ENCODE measurements around the gene ATP5F1C.
A peak's percentile ranks its signal among the peaks of the same experiment; 100 is the strongest.
"Not testable (repeated sequence)": the region's sequence is repeated elsewhere in the genome, so short reads cannot be mapped to it uniquely, and the experiment has no call there.

The ATP5F1C gene

GRCh38 chr10:7787857-7788638, at the start of gene ATP5F1C, which contains the start of gene KIN:
TSS of gene ATP5F1C (plus strand) at chr10:7788177. CDS start at chr10:7788208, 31 bp downstream.
TSS of gene KIN (minus strand) at chr10:7787993. CDS start at chr10:7787933, 60 bp downstream.
- FAIRE-seq, result peak; percentile 90

GRCh38 chr10:7738536-7739407, 49.2 kb upstream of the ATP5F1C start:
- FAIRE-seq, result no peak

GRCh38 chr10:7744307-7744706, 43.7 kb upstream of the ATP5F1C start:
- no peak for FAIRE-seq

- FAIRE-seq, result not testable (repeated sequence)
Measured at GRCh38 chr10:7748637-7749036, 39.3 kb upstream of the ATP5F1C start.

GRCh38 chr10:7750222-7750621, 37.8 kb upstream of the ATP5F1C start:
- FAIRE-seq, result no peak

- FAIRE-seq, result no peak
Measured at GRCh38 chr10:7752251-7752650, 35.7 kb upstream of the ATP5F1C start.

GRCh38 chr10:7755103-7755502, 32.9 kb upstream of the ATP5F1C start:
- FAIRE-seq, result no peak

GRCh38 chr10:7756360-7756992, 31.5 kb upstream of the ATP5F1C start:
- no peak for FAIRE-seq

- FAIRE-seq, result no peak
Measured at GRCh38 chr10:7763929-7764328, 24.0 kb upstream of the ATP5F1C start.

GRCh38 chr10:7766241-7766640, 21.7 kb upstream of the ATP5F1C start:
- no peak for FAIRE-seq

- FAIRE-seq, result no peak
Measured at GRCh38 chr10:7767209-7767608, 20.8 kb upstream of the ATP5F1C start.

GRCh38 chr10:7768417-7768816, 19.6 kb upstream of the ATP5F1C start:
- FAIRE-seq, result no peak

- FAIRE-seq, result no peak
Measured at GRCh38 chr10:7773845-7774801, 13.9 kb upstream of the ATP5F1C start.

- FAIRE-seq, result no peak
Measured at GRCh38 chr10:7776777-7777176, 11.2 kb upstream of the ATP5F1C start.

GRCh38 chr10:7782194-7782593, 5.8 kb upstream of the ATP5F1C start:
- FAIRE-seq, result not testable (repeated sequence)

- FAIRE-seq, result no peak
Measured at GRCh38 chr10:7786430-7786829, 1.5 kb upstream of the ATP5F1C start.

GRCh38 chr10:7787150-7787856, 674 bp upstream of the ATP5F1C start:
- no peak for FAIRE-seq

- FAIRE-seq, result no peak
Measured at GRCh38 chr10:7788639-7789286, 786 bp downstream of the ATP5F1C start.

- no peak for FAIRE-seq
Measured at GRCh38 chr10:7789390-7789789, 1.4 kb downstream of the ATP5F1C start.

GRCh38 chr10:7792541-7792940, 4.6 kb downstream of the ATP5F1C start:
- FAIRE-seq, result no peak

Measured in endometrium (tissue), 2 donors.